K562 (cell line): ENCODE data around the gene FAAP100. TPM values are rescaled to one million over a fixed set of nuclear protein-coding genes. Genes with fewer than 3 reads are reported as not detected.

Experiments used
- ATAC-seq: fragments of 200-7000 bp; cut with Tn5 transposase; 3 replicates; pipeline ENCODE4 v1.9.1; 2020; ENCODE audit warnings: moderate library complexity
- BruUV-seq: library from RNA; stranded (reverse); fragments of 400-500 nt; replicated peaks from 2 replicates; lab custom pipeline; 2021; lab: Mats Ljungman, UMichigan
- CTCF ChIA-PET: fragments of 300-600 bp; formaldehyde crosslinking; extraction: SDS; loops from one replicate; lab custom pipeline; 2021; ENCODE audit warnings: low intra/inter-chr PET ratio; lab: Yijun Ruan, JAX
- POLR2A ChIA-PET: fragments of 300-600, 350-650 bp; sonication (Branson Sonifier 250); formaldehyde crosslinking; extraction: SDS; loops from one replicate; lab custom pipeline; 2021; ENCODE audit warnings: antibody characterized with exemption, inconsistent platforms; lab: Yijun Ruan, JAX
- DNase-seq, 4 experiments: peaks; one replicate each; pipeline versions ENCODE4 v3.0.0 to v3.0.0-alpha.2; 2011 to 2018; ENCODE audit warnings: low spot score in 3 of 4, mixed read lengths in 3 of 4; ENCODE audit errors: extremely low read depth in 1 of 4
- FAIRE-seq: peaks from 2 replicates; lab custom pipeline; 2011; peaks lifted over from hg19 to GRCh38; lab: Jason Lieb, UNC
- H2AFZ ChIP-seq: 2 replicates; pipeline ENCODE4 v1.6.0; 2011; ENCODE audit warnings: low read depth, low read length, control low read depth, inconsistent platforms
- H3K27ac ChIP-seq: fragments of 200-600 bp; 3 replicates; pipeline ENCODE4 v1.8.0; 2011; ENCODE audit warnings: low read depth, mild to moderate bottlenecking, control low read depth, inconsistent platforms, low read length, moderate library complexity, mixed read lengths; ENCODE audit errors: extremely low read depth
- H3K27me3 ChIP-seq, 2 experiments: fragments of 300-600 bp in 1 of 2; 2 replicates in 1 of 2; 3 replicates in 1 of 2; pipeline versions ENCODE4 v1.6.0 to v1.8.0; 2011; ENCODE audit warnings: inconsistent platforms in 2 of 2, low read length in 2 of 2, mild to moderate bottlenecking in 1 of 2, mixed read lengths in 1 of 2, moderate library complexity in 1 of 2; ENCODE audit not compliant: control insufficient read depth in 2 of 2, insufficient read depth in 2 of 2
- H3K36me3 ChIP-seq: fragments of 300-600 bp; 3 replicates; pipeline ENCODE4 v1.8.0; 2011; ENCODE audit warnings: mild to moderate bottlenecking, low read length, inconsistent platforms; ENCODE audit not compliant: control insufficient read depth, insufficient read depth
- H3K4me1 ChIP-seq, 2 experiments: fragments of 200-600 bp in 1 of 2; replicated peaks in 1 of 2; 2 replicates in 1 of 2; 3 replicates in 1 of 2; pipeline versions ENCODE4 v1.5.1 to v1.8.0; 2011; ENCODE audit warnings: inconsistent platforms in 2 of 2, low read length in 2 of 2, mild to moderate bottlenecking in 1 of 2, mixed read lengths in 1 of 2, moderate library complexity in 1 of 2; ENCODE audit not compliant: control insufficient read depth in 2 of 2, insufficient read depth in 2 of 2
- H3K4me2 ChIP-seq: 2 replicates; pipeline ENCODE4 v1.6.1; 2011; ENCODE audit warnings: low read length, control low read depth, inconsistent platforms, mixed read lengths; ENCODE audit not compliant: insufficient read depth
- H3K4me3 ChIP-seq: fragments of 200-600 bp; sonication (generic), shearing (Covaris generic); 2 replicates; pipeline ENCODE4 v1.5.1; 2016; ENCODE audit warnings: control low read depth, inconsistent platforms
- H3K79me2 ChIP-seq: fragments of 200-600 bp; 3 replicates; pipeline ENCODE4 v1.8.0; 2011; ENCODE audit warnings: low read length, inconsistent platforms; ENCODE audit not compliant: control insufficient read depth, insufficient read depth
- H3K9ac ChIP-seq, 2 experiments: 2 replicates each; pipeline versions ENCODE4 v1.6.0 to v1.6.1; 2011; ENCODE audit warnings: low read depth in 2 of 2, low read length in 2 of 2, control low read depth in 1 of 2, inconsistent platforms in 1 of 2, mild to moderate bottlenecking in 1 of 2, mixed read lengths in 1 of 2; ENCODE audit not compliant: insufficient read depth in 1 of 2
- H3K9me1 ChIP-seq: one replicate; pipeline ENCODE4 v1.6.0; 2011; ENCODE audit warnings: inconsistent platforms, mild to moderate bottlenecking, low read length, moderate library complexity; ENCODE audit not compliant: control insufficient read depth, insufficient read depth
- H3K9me3 ChIP-seq: replicated peaks from 2 replicates; pipeline ENCODE4 v1.5.1; 2011; ENCODE audit warnings: low read depth, low read length, inconsistent platforms; ENCODE audit not compliant: control insufficient read depth, insufficient read depth
- H4K20me1 ChIP-seq: replicated peaks from 2 replicates; pipeline ENCODE4 v1.6.1; 2011; ENCODE audit warnings: low read length, inconsistent platforms, mixed read lengths; ENCODE audit not compliant: control insufficient read depth, insufficient read depth
- ARHGAP35 ChIP-seq: fragments of 450-650 bp; IDR thresholded peaks from 2 replicates; pipeline ENCODE4 v1.6.1; 2018; ENCODE audit not compliant: partially characterized antibody
- GABPB1 ChIP-seq: sonication (generic); formaldehyde crosslinking; IDR thresholded peaks from 2 replicates; pipeline ENCODE4 v1.8.0; 2022; ENCODE audit warnings: mild to moderate bottlenecking, missing genetic modification reagents
- GMEB1 ChIP-seq: fragments of 250-450 bp; sonication (Bioruptor Pico); IDR thresholded peaks from 2 replicates; pipeline ENCODE4 v1.4.0; 2020; ENCODE audit warnings: mild to moderate bottlenecking
- HNRNPL ChIP-seq: fragments of 200-400 bp; formaldehyde crosslinking; IDR thresholded peaks from 2 replicates; pipeline ENCODE4 v1.6.1; 2017; ENCODE audit warnings: low read depth, mild to moderate bottlenecking, low read length
- KDM2B ChIP-seq: fragments of 250-450 bp; sonication (Bioruptor Pico); IDR thresholded peaks from 2 replicates; pipeline ENCODE4 v1.8.0; 2021; ENCODE audit warnings: mild to moderate bottlenecking, moderate library complexity
- LCOR ChIP-seq: sonication (generic); formaldehyde crosslinking; IDR thresholded peaks from 2 replicates; pipeline ENCODE4 v1.8.0; 2022; ENCODE audit warnings: mild to moderate bottlenecking, missing genetic modification reagents
- PHB ChIP-seq: fragments of 250-450 bp; sonication (Bioruptor Pico); IDR thresholded peaks from 2 replicates; pipeline ENCODE4 v1.5.0; 2021
- POLR2A ChIP-seq: fragments of 450-650 bp; conservative IDR thresholded peaks from 2 replicates; pipeline ENCODE4 v1.6.1; 2016
- THRAP3 ChIP-seq: fragments of 450-650 bp; IDR thresholded peaks from 2 replicates; pipeline ENCODE4 v1.6.1; 2016; ENCODE audit warnings: mild to moderate bottlenecking, inconsistent platforms, borderline replicate concordance
- TSC22D4 ChIP-seq: fragments of 450-650 bp; IDR thresholded peaks from 2 replicates; pipeline ENCODE4 v1.6.1; 2016; ENCODE audit warnings: missing genetic modification characterization, missing biosample characterization, control low read depth
- ZNF280A ChIP-seq: fragments of 450-650 bp; IDR thresholded peaks from 2 replicates; pipeline ENCODE4 v1.6.1; 2018; ENCODE audit warnings: mild to moderate bottlenecking, low read depth; ENCODE audit not compliant: partially characterized antibody
- ZNF586 ChIP-seq: fragments of 450-650 bp; formaldehyde crosslinking; conservative IDR thresholded peaks from 2 replicates; pipeline ENCODE4 v1.4.0; 2020; ENCODE audit warnings: mild to moderate bottlenecking, moderate library complexity
- ZNF707 ChIP-seq: fragments of 250-450 bp; sonication (Bioruptor Pico); conservative IDR thresholded peaks from 2 replicates; pipeline ENCODE4 v1.8.0; 2022; ENCODE audit warnings: inconsistent platforms, mild to moderate bottlenecking, moderate library complexity
- ZNF764 ChIP-seq: fragments of 250-450 bp; sonication (Bioruptor Pico); IDR thresholded peaks from 2 replicates; pipeline ENCODE4 v1.4.0; 2020; ENCODE audit warnings: low read depth, mild to moderate bottlenecking, moderate library complexity
- WGBS: fragments of 100-300 bp; shearing (Covaris generic); methylation state at CpG from one replicate; pipeline ENCODE4 v1.1.6; 2016; ENCODE audit warnings: low coverage, mixed read lengths; ENCODE audit not compliant: insufficient coverage; ENCODE audit errors: missing lambda C conversion rate; 5-methylcytosine and 5-hydroxymethylcytosine counted together
- in situ Hi-C: fragments of 300-500 bp; cut with MboI; formaldehyde crosslinking; loops from 4 replicates; pipeline ENCODE4 v1.15.0; 2018; ENCODE audit warnings: inconsistent platforms, mixed read lengths
- intact Hi-C: fragments of 100-400 bp; cut with micrococcal nuclease; formaldehyde crosslinking; loops from 2 replicates; pipeline ENCODE4 v1.14.2; 2022
- polyA plus RNA-seq, 8 experiments: library from polyadenylated mRNA; depleted of rRNA in 4 of 8; stranded (reverse) in 5 of 8; unstranded in 3 of 8; fragments of >200 nt; fragmentation: Nextera tagmentation in 2 of 8; fragmentation: Illumina TruSeq in 1 of 8; extraction: Ambion mirVana in 2 of 8; extraction: Trizol in 1 of 8; gene quantifications; 2 replicates each; pipeline versions ENCODE4 v1.2.1 to v1.2.3, GENCODE V29; 2011 to 2014; ENCODE audit warnings: inconsistent platforms in 1 of 8, missing spikeins in 1 of 8
- total RNA-seq, 7 experiments: library from RNA; depleted of rRNA in 6 of 7; stranded (reverse); fragments of >200 nt in 6 of 7; fragmentation: Illumina TruSeq in 2 of 7; extraction: Trizol in 2 of 7; gene quantifications; 2 replicates each; pipeline versions ENCODE4 v1.2.1 to v1.2.3, GENCODE V29; 2011 to 2021; ENCODE audit warnings: low replicate concordance in 1 of 7

The FAAP100 gene
- total and polyA plus RNA-seq, 9 of the 15 experiments (the other 6 are each of a cell fraction or from before 2014, with no cell fraction given), result 0.31 to 51.2 (median 12.6) TPM

GRCh38 chr17:81553616-81554181, 1.5 kb upstream of the FAAP100 start:
- peak overlapping the region; percentile 24; the same call in 2 of the 3 replicates for H3K27ac ChIP-seq
- peak overlapping the region; percentile 96 for H2AFZ ChIP-seq
- H4K20me1 ChIP-seq, result peaks cover 24% of the 10 kb centered on the region
- BruUV-seq, result no TSS peak
- intact Hi-C loops, result no loop called here
- in situ Hi-C loops, result no loop called here
- peak overlapping the region; percentile 97 for H3K4me3 ChIP-seq
- peak in 2 of 4 experiments; percentile 46 to 52 for DNase-seq
- no peaks in the 10 kb centered on the region for H3K9me3 ChIP-seq
- peaks cover 37% of the 10 kb centered on the region for H3K79me2 ChIP-seq
- peak overlapping the region; percentile 96 for H3K4me2 ChIP-seq
- no peak; the same call in 2 of the 3 replicates for ATAC-seq
- CTCF ChIA-PET, result no interaction called here
- POLR2A ChIA-PET, result interaction anchor here (1.3 kb wide), 1 partner anchor 23 kb away, joined by 4 read pairs; no protein-coding TSS in a partner anchor
- H3K4me1 ChIP-seq, result peaks cover 28 to 74% of the 10 kb centered on the region in 2 experiments
- peak overlapping the region; percentile 89 to 96 for H3K9ac ChIP-seq
- H3K36me3 ChIP-seq, result peaks cover 50% of the 10 kb centered on the region
- FAIRE-seq, result peak; percentile 90
- 23% methylated on average over 23 of the region's 24 CpGs for WGBS
- no peaks in the 10 kb centered on the region for H3K27me3 ChIP-seq
- H3K9me1 ChIP-seq, result peaks cover 4% of the 10 kb centered on the region
- TF ChIP-seq THRAP3 (no peak), ARHGAP35 (no peak), ZNF764 (CRISPR knock-in tag) (no peak), POLR2A (no peak), ZNF280A (no peak), GABPB1 (no peak), HNRNPL (no peak), ZNF707 (CRISPR knock-in tag) (no peak), GMEB1 (CRISPR knock-in tag) (no peak), KDM2B (CRISPR knock-in tag) (no peak), LCOR (CRISPR knock-in tag) (no peak), TSC22D4 (tag) (no peak), PHB (no peak), ZNF586 (CRISPR knock-in tag) (no peak)
